ENCODE data around the gene BRICD5.

GRCh38 chr16:2195322-2196161, 15.1 kb downstream of the BRICD5 start:
- no peak for TF ChIP-seq EZH2 (IDR thresholded peaks at IDR 0.05; ENCODE audit: low read length, unreplicated experiment)
- no peak for TF ChIP-seq CTCF (conservative IDR thresholded peaks at IDR 0.05; ENCODE audit: low read depth, low read length)
